Gastroesophageal sphincter (tissue), 4 donors: ENCODE measurements around the gene TRIM7. TPM values are rescaled to one million over a fixed set of nuclear protein-coding genes. Genes with fewer than 3 reads are reported as not detected.

Experiments used
- ATAC-seq: fragments of 150-250 bp; one replicate; pipeline ENCODE4 v1.9.1; 2016; ENCODE audit warnings: mild to moderate bottlenecking, moderate library complexity
- H3K27ac ChIP-seq, 4 donors: fragments of 200-600 bp; sonication (generic) in 3 of 4; 1 replicate in 3 of 4; 2 replicates in 1 of 4; pipeline ENCODE4 v1.5.1; 2016 to 2019
- H3K27me3 ChIP-seq: fragments of 200-600 bp; sonication (generic); one replicate; pipeline ENCODE4 v1.5.1; 2019
- H3K36me3 ChIP-seq, 2 donors: fragments of 200-600 bp; sonication (generic); one replicate each; pipeline ENCODE4 v1.5.1; 2019; ENCODE audit warnings: control low read depth in 1 of 2
- H3K4me1 ChIP-seq, 3 donors: fragments of 200-600 bp; sonication (generic); 1 replicate in 2 of 3; 2 replicates in 1 of 3; pipeline ENCODE4 v1.5.1; 2016 to 2019; ENCODE audit warnings: control low read depth in 2 of 3
- H3K4me3 ChIP-seq, 2 donors: fragments of 200-600 bp; sonication (generic); one replicate each; pipeline ENCODE4 v1.5.1; 2019; ENCODE audit warnings: mild to moderate bottlenecking in 1 of 2, moderate library complexity in 1 of 2
- H3K9me3 ChIP-seq, 3 donors: fragments of 200-600 bp; sonication (generic); one replicate each; pipeline ENCODE4 v1.5.1; 2017 to 2019; ENCODE audit warnings: control low read depth in 2 of 3
- CTCF ChIP-seq, 4 experiments: fragments of 200-600 bp in 2 of 4; fragments of 450-650 bp in 2 of 4; sonication (generic) in 1 of 4; IDR thresholded peaks; one replicate each; pipeline ENCODE4 v1.5.1; 2017 to 2019; ENCODE audit warnings: antibody characterized with exemption in 4 of 4, mild to moderate bottlenecking in 2 of 4, moderate library complexity in 2 of 4
- EP300 ChIP-seq: sonication (generic); formaldehyde crosslinking; IDR thresholded peaks from one replicate; pipeline ENCODE4 v1.6.1; 2017; ENCODE audit warnings: antibody characterized with exemption, mild to moderate bottlenecking
- POLR2A ChIP-seq, 2 donors: fragments of 450-650 bp; IDR thresholded peaks; one replicate each; pipeline ENCODE4 v1.6.1; 2017; ENCODE audit warnings: antibody characterized with exemption in 2 of 2, mild to moderate bottlenecking in 2 of 2, moderate library complexity in 1 of 2
- POLR2AphosphoS5 ChIP-seq: sonication (generic); formaldehyde crosslinking; IDR thresholded peaks from one replicate; pipeline ENCODE4 v1.6.1; 2017; ENCODE audit warnings: antibody characterized with exemption
- WGBS, 2 donors: methylation state at CpG; one replicate each; pipeline ENCODE4 v1.1.5; 2018; ENCODE audit warnings: low coverage in 1 of 2; 5-methylcytosine and 5-hydroxymethylcytosine counted together
- total RNA-seq, 4 donors: library from RNA; depleted of rRNA; stranded (reverse); fragments of >200 nt; gene quantifications; one replicate each; pipeline ENCODE4 v1.1.0, GENCODE V29; 2016

TRIM7 gene
- total RNA-seq, 4 donors from 2014 or later: 3.0 to 11.0 (median 4.7) TPM

- WGBS, 2 donors: 63 to 65% methylated on average over 5 to 6 of the region's 6 CpGs
- no peak for TF ChIP-seq EP300
- TF ChIP-seq POLR2AphosphoS5: no peak
- no peak for TF ChIP-seq POLR2A (IDR thresholded peaks at IDR 0.05)
- no peak for TF ChIP-seq CTCF (IDR thresholded peaks at IDR 0.05)
- no peak overlapping the region for H3K27ac ChIP-seq
- peaks cover 0 to 9% (median 0%) of the 10 kb centered on the region in 3 donors for H3K4me1 ChIP-seq
- peaks cover 96% of the 10 kb centered on the region for H3K27me3 ChIP-seq
- H3K4me3 ChIP-seq: no peak overlapping the region
- H3K36me3 ChIP-seq: no peaks in the 10 kb centered on the region
- no peaks in the 10 kb centered on the region for H3K9me3 ChIP-seq
- ATAC-seq: no peak
Observed at GRCh38 chr5:181166812-181167733, 37.9 kb downstream of the TRIM7 start.

- 14 to 16% methylated on average over 5 to 13 of the region's 52 CpGs for WGBS, 2 donors
- peaks cover 0 to 19% (median 3%) of the 10 kb centered on the region in 3 donors for H3K4me1 ChIP-seq
- no peak overlapping the region for H3K27ac ChIP-seq
- no peak for TF ChIP-seq EP300
- no peak for TF ChIP-seq POLR2AphosphoS5
- no peak for TF ChIP-seq POLR2A (IDR thresholded peaks at IDR 0.05)
- TF ChIP-seq CTCF (IDR thresholded peaks at IDR 0.05): no peak
- no peak for ATAC-seq
- no peak overlapping the region for H3K4me3 ChIP-seq
- H3K27me3 ChIP-seq: peaks cover 68% of the 10 kb centered on the region
- no peaks in the 10 kb centered on the region for H3K9me3 ChIP-seq
- no peaks in the 10 kb centered on the region for H3K36me3 ChIP-seq
Observed at GRCh38 chr5:181164076-181164952, 40.7 kb downstream of the TRIM7 start.

GRCh38 chr5:181163487-181164075, 41.4 kb downstream of the TRIM7 start:
- H3K36me3 ChIP-seq: no peaks in the 10 kb centered on the region
- 41 to 67% methylated on average over 4 to 13 of the region's 16 CpGs for WGBS, 2 donors
- peaks cover 62% of the 10 kb centered on the region for H3K27me3 ChIP-seq
- no peak for TF ChIP-seq POLR2A (IDR thresholded peaks at IDR 0.05)
- no peak for TF ChIP-seq CTCF (IDR thresholded peaks at IDR 0.05)
- no peak for TF ChIP-seq EP300
- TF ChIP-seq POLR2AphosphoS5: no peak
- H3K4me3 ChIP-seq: no peak overlapping the region
- no peak for ATAC-seq
- H3K9me3 ChIP-seq: no peaks in the 10 kb centered on the region
- no peak overlapping the region for H3K27ac ChIP-seq
- peaks cover 0 to 21% (median 3%) of the 10 kb centered on the region in 3 donors for H3K4me1 ChIP-seq

- Histone ChIP-seq H3K4me3 (no peak overlapping the region), H3K36me3 (no peaks in the 10 kb centered on the region), H3K9me3 (no peaks in the 10 kb centered on the region), H3K27me3 (peaks cover 47% of the 10 kb centered on the region), H3K27ac (peak overlapping the region in 3 of 4 donors; percentile 29 to 56 (median 40)), H3K4me1 (peaks cover 0 to 21% (median 3%) of the 10 kb centered on the region in 3 donors)
- TF ChIP-seq POLR2AphosphoS5 (no peak), EP300 (no peak), CTCF (IDR thresholded peaks at IDR 0.05) (no peak), POLR2A (IDR thresholded peaks at IDR 0.05) (no peak)
- ATAC-seq: no peak
- WGBS, 2 donors: 46% methylated on average over 2 of the region's 4 CpGs; no CpG with 5 or more reads in 1 of the 2 donors
Observed at GRCh38 chr5:181161534-181162175, 43.3 kb downstream of the TRIM7 start.
